GM03348 (cell line): ENCODE measurements around the gene AP2A1.
"Not testable (repeated sequence)": the region's sequence is repeated elsewhere in the genome, so short reads cannot be mapped to it uniquely, and the experiment has no call there.

Experiments used
- DNase-seq: peaks from one replicate; pipeline ENCODE4 v3.0.0; 2012; ENCODE audit warnings: low spot score

The AP2A1 gene

DNA sequence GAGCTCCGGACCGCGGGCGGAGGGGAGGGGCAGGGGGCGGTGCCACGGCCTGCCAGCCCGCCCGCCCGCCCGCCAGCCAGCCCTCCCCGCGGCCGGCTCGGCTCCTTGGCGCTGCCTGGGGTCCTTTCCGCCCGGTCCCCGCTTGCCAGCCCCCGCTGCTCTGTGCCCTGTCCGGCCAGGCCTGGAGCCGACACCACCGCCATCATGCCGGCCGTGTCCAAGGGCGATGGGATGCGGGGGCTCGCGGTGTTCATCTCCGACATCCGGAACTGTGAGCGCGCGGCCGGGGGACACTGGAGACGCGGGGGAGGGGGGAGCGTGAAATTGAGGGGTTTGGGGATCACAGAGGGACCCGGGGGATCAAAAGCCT is at the start of gene AP2A1:
TSS of gene AP2A1 (plus strand) at position 72 of the 370 bp plus-strand sequence. CDS start at position 205, 133 bp downstream.
- DNase-seq = no peak

DNA sequence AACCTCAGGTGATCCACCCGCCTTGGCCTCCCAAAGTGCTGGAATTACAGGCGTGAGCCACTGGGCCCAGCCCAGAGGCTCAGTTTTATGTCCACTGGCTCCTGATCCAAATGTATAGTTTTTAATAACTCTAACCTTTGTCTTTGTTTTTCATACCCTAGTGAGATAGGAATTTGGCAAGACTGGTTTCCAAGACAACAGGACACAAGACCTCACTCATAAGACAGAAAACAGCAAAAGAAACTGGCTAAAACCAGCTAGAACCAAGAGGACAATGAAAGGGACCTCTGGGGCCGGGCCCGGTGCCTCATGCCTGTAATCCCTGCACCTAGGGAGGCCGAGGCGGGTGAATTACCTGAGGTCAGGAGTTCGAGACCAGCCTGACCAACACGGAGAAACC is 48.3 kb upstream of the AP2A1 start:
- no peak for DNase-seq

DNA sequence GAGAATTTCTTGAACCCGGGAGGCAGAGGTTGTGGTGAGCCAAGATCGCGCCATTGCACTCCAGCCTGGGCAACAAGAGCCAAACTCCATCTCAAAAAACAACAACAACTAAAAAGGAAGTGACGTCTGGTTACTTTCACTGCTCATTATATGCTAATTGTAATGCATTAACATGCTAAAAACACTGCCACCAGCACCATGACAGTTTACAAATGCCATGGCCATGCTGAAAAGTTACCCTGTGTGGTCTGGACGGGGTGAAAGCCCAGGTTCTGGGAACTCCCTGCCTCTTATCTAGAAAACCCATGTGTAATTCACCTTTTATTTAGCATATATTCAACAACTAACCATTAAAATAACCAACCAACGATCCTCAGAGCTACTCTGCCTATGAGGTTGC is 47.8 kb upstream of the AP2A1 start:
- DNase-seq = no peak

DNA sequence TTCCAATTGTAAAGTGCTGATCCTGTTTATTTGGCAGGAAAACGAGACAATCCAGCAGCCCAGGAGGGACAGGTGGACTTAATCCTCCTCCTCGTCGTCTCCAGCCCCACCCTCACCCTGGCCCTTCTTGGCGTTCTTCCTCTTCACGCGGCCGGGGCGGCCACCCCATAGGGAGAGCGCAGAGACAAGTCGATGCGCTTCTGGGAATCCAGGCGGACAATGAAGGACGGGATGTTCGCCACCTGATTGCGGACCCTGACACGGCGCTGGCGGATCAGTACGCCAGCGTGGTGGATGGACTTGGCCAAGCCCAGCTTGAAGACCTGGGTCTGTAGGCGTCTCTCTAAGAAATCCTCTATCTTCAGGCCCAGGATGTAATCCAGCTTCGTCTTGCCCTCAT is 47.4 kb upstream of the AP2A1 start:
- DNase-seq = not testable (repeated sequence)

DNA sequence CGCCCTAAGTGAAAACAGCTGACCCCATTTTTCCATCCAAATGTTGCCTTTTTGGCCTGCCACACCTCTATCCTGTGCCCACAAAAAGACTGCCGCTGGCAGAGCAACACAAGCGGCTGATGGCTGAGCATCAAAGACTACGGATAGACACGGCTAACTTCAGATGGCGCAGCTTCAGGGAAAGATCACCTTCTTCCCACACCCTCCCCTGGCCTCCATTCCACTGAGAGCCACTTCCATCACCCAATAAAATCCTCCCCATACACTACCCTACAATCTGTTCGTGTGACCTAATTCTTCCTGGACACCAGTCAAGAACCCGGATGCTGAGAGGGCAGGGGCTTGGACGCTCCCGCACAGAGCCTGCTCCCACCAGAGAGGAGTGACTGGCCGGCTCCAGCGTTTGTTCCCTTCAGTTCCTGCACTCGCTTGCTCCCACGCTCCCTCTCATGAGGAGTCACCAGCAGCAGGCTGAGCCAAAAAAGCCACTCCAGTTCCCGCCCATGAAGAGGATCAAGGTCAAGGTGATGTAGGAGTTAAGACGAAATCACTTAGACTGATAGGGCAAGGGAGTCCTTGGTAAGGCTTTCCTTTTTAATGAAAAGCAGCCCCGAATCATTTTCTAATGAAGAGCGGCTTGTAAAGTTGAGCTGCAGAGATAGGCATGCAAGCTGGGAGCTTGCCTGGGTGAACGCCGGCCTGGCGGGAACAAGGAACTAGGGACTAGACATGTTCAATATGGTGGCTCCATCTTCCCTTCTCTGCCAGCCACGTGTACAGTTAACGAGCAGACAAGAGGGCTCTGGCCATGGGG is 39.4 kb upstream of the AP2A1 start:
- peak; percentile 40 for DNase-seq

DNA sequence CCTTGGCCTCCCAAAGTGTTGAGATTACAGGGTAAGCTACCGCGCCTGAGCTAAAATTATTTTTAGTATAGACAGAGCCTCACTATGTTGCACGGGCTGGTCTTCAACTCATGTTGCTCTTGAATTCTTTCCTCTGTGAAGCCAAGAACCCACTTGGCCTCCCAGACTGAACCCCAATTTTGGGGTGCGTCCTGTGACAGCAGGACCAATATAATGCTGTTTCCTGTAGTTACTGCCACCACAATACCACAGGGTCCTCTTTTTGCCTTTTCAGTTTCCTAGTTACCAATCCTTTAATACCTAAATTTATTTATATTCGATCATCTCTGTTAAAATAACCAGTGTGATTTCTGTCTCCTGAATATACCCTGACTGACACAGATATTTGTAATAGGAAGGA is 36.6 kb upstream of the AP2A1 start:
- no peak for DNase-seq

DNA sequence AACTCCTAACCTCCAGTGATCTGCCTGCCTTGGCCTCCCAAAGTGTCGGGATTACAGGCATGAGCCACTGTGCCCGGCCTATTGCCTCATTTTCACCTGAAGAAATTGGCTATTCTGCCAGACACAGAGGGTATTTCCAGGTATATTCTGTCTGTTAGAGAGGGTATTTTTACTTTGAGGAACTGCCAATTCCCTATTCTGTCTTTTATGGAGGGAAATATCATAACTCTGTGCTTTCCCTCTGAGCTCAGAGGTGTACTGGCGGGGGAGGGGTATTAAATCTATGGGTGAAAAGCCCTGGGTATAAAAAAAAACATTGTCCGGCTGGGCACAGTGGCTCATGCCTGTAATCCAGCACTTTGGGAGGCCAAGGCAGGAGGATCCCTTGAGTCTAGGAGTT is 28.5 kb upstream of the AP2A1 start:
- DNase-seq = no peak

DNA sequence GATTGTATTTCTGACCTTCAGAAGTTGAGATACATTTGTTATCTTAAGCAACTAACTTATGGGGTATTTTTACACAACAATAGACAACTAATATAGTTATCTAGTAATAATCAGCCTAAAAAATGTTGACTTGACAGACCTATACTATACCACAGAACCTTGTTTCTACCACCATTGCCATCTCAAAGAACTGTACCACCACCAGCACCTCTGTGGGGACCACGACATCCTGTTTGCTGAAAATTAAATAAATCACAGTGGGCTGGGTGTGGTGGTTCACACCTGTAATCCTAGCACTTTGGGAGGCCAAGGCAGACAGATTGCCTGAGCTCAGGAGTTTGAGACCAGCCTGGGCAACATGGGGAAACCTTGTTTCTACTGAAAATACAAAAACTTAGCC is 27.7 kb upstream of the AP2A1 start:
- no peak for DNase-seq

DNA sequence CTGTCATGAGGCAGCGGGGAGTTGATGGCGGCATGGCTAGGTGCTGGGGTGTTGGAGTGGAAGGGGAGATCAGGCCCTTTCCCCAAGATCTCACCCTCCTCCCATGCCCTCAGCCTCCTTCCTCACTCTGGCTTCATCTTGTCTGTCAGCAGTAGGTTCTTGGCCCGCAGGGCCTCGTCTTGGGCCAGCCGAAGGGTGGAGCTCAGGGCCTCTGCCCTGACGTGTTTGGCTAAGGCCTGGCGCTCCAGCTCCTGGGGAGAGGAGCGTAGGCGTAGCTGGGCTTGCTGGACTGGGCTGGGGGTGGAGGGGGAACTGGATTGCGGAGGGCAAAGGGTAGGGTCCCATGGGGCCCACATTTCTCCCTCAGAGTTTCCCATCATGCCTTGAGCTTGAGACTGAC is 26.9 kb upstream of the AP2A1 start:
- DNase-seq = no peak

DNA sequence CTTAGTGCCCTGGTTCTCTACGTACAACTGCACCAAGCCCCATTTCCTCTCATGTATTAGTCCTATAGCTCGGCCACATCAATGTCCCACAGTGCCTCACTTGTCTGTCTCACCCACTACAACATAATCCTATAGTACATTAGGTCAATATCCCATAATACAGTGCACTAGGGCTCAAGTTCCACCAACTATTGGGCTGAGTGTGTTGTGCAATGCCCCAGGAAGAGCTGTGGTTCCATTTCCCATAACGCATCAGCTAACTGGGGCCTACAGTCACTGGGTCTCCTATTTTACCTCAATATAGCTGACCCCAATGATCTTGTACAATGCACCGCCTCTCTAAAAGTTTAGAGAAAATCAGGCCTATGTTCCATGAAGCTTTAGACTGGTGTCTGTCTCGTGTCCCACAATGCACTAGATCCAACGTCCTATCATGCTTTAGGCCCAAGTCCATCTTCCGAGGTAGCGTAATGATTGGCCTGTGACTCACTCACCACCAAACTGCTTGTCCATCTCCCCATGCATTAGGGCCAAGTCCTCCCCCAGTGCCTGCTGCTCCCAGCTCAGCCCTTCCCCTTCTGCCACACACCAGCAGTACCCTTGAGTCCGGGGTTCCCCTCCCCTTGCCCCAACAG is 25.5 kb upstream of the AP2A1 start:
- no peak for DNase-seq

DNA sequence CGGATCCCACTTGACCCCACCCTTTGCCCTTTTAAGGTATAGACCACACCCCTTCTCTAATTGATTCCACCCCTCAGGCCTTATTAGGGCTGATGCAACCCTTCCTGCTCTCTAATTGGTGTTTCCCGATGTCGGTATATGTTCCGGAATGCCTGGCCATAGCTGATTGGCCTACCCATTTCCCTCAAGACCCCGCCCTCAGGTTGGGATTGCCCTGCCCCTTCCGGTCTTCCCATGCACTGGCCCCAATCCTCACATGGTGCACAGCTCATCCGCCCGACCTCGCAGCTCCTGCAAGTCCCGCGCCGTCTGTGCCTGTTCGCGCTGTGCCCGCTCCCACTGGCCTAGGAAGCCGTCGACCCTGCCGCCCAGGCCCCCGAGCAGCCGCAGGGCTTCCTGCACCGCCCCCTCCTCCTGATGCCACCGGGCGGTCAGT is 21.8 kb upstream of the AP2A1 start:
- no peak for DNase-seq

DNA sequence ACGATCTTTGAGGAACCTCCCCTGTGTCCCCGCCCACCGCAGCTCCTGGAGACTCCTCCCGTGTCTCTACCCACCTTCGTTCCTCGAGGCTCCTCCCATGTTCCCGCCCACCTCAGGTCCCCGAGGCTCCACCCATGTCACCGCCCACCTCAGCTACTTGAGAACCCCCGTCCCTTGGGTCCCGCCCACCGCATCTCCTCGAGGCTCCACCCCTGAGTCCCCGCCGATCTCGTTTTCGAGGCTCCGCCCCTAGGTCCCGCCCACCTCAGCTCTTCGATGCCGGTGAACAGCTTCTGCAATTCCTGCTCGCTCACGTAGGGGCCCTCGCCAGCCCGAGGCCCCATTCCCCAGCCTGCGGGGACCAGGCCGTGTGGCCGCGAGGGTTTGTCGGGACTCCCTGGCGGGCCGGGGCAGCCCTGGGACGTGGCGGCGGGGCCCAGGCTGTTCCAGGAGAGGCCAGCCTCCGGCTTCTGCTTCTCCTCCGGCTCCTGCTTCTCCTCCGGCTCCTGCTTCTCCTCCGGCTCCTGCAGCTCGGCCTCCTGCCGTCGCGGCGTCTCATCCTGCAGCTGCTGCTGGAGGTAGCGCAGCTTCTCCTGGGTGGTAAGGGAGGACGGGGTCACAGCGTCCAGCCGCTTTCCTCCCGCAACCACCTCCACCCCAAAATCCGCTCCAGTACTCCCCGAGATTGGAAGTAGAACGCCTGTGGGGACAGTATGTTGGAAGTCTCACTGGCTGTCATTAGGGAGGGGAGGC is 20.4 kb upstream of the AP2A1 start:
- peak; percentile 37 for DNase-seq

DNA sequence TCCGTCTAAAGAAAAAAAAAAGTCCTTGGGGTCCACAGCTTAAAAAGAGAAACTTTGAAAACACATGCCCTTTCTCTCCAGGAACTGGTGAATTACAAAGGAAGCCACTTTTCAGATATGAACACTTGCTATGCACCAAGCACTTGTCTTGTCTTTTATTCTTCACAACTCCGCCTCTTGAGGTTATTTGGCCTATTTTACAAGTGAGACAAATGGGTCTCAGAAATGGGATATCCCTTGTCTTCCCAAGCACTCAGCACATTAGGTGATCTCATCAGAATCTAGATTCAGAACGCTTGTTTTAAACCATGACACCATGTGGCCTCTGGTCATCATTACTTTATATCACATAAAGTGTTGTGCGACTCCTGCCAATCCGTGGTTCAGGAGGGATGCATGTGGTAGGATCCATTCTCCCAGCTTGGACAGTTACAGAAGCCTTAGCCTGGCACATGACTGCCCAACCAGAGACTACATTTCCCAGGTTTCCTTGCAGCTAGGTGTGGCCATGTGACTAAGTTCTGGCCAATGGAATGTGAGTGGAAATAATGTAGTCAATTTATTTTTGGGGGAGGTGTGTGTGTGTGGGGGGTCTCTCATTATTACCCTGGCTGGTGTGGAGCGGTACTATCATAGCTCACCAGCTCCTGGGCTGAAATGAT is 17.6 kb upstream of the AP2A1 start:
- DNase-seq = peak; percentile 36

DNA sequence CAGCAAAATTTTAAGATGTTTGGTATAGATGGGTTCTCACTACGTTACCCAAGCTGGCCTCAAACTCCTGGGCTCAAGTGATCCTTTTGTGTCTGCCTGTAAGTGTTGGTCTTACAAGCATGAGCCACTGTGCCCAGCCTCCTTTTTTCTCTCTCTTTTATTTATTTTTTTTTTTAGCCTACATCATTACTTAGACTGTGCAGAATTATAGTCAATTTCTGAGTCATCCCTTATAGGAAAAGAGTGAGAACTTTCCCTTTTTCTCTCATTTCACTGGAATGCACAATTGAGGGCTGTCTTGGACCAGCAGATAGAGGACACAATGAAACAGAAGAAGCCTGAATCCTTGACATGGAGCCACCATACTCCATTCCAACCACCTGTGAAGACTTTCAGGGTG is 17.0 kb upstream of the AP2A1 start:
- no peak for DNase-seq

DNA sequence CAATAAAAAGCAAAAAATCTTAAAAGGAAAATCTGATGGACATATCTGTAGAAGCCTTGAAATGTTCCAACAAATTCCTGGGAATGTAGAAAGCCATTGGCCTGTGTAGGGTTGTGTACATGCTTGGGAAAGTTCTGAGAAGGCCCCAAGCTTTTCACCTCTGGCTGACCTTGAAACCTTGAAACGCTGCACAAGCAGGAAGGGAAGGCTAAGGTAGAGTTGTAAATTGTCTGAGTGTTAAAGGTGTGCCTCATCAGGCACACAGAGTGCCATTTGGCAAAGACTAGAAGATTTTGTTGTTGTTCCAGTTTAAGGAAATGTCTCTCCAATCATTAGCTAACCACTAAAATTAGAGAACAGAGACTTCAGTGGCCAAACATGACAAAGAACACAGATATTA is 14.1 kb upstream of the AP2A1 start:
- no peak for DNase-seq

DNA sequence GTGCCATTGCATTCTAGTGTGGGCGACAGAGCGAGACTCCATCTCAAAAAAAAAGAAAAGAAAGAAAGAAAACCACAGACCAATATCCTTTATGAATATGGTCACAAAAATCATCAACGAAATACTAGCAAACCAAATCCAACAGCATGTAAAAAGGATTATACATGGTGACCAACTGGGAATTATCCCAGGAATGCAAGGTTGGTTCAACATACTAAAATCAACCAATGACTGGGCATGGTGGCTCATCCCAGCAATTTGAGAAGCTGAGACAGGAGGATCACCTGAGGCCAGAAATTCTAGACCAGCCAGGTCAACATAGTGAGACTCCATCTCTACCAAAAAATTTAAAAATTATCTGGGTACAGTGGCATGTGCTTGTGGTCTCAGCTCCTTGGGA is 10.8 kb upstream of the AP2A1 start:
- no peak for DNase-seq

DNA sequence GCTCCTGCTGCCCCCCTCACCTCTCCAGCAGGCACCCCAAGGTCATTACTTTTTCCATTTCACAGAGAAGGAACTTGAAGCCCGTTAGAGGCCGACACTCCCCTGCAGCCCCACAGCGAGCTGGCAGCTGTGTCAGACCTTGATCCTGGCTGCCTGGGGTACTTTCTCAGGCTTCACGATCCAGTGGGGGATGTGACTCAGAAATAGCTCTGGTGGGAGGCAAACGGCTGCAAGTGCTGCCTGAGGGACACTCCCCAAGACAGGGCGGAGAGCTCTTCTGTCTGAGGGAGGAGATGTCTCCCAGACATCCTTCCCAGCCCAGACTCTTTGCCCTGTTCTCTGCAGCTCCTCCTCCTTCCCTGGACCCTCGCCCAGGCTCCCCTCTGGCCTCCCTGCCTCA is 8.5 kb upstream of the AP2A1 start:
- DNase-seq = peak; percentile 75

DNA sequence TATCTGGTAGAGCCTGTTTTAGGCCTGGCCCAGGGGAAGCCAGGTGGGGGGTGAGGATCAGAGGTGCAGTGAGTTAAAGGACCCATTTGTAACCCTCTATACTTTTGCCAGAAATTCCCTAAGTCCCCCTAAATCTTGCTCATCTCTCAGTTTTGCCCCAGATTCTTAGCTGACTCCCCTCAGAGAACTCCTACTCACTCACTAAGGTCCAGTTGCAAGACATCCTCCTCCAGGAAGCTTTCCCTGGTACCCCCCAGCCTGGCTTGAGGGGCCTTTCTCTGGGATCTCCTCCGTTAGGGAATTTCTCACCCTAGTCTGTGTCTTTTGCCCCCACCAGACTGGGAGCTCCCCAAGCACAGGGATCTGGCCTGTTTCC is 5.6 kb upstream of the AP2A1 start:
- DNase-seq = no peak

DNA sequence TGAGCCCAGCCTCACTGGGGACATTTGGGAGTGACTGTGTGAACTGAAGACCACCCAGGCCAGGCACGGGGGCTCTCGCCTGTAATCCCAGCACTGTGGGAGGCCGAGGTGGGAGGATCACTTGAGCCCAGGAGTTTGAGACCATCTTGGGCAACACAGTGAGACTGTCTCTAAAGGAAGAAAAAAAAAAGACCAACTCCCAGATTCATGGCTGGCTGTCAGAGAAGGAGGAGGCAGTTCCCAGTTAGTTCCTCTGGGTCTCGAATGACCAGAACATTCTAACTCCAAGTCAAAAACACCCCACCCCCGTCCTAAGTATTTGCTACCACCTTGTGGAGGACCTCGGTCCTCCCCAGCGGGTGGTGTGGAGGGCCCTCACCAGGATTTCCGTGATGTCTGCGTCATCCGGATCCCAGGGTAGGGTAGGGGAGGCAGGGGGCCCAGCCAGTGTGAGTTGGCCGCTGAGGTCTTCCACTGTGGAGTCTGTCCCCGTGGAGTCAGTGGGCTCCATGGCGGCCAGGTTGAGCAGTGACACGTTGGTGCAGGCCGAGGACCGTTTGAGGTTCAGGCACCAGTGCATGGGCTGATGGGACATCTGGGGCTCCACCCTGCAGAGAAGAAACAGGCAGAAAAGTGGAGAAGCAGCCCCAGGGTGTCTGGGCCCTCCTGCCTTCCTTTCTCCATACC is 5.0 kb upstream of the AP2A1 start:
- DNase-seq = peak; percentile 38

DNA sequence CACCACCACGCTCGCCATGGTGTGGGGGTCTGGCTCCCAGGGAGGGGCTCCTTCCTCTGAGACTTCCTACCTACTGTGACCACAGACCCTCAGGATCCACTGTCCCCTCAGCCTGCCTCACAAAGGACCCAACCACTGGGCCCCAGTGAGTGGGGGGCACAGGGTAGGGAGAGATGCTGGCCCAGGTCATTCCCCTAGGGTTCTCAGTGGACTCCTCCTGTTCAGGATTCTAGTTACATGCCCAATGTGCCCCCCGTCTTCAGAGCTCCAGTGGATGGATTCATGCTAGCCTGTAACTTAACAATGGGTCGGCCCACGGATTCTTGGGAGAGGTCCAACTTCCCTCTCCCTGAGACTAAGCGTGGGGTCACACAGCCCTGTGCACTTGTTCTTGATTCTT is 3.6 kb upstream of the AP2A1 start, which contains the start of gene TSKS:
TSS of gene TSKS (minus strand) at position 77 of the 400 bp plus-strand sequence. CDS start at position 18, 59 bp downstream.
- DNase-seq = no peak

DNA sequence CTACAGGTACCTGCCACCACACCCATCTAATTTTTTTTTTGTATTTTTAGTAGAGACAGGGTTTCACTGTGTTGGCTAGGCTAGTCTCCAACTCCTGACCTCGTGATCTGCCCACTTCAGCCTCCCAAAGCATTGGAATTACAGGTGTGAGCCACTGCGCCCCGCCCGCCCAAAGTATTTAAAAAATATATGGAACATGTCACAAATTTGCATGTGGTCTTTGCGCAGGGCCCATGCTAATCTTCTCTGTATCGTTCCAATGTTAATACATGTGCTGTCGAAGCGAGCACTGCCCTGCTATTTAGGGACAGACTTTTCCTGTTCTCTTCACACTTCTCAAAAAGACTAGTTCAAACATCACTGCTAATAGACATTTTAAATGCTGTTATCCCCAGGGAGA is 2.5 kb upstream of the AP2A1 start:
- no peak for DNase-seq
